Liver (tissue), 9 donors: ENCODE data around the gene MSI2. TPM values are rescaled to one million over a fixed set of nuclear protein-coding genes. Genes with fewer than 3 reads are reported as not detected.

ENCODE experiments used
- DNase-seq: peaks from one replicate; pipeline ENCODE4 v3.0.0-alpha.2; 2017; ENCODE audit warnings: low spot score
- H3K27ac ChIP-seq, 2 donors: one replicate each; pipeline ENCODE4 v1.7.0; 2013; ENCODE audit warnings: inconsistent platforms in 2 of 2, low read length in 2 of 2, control low read depth in 1 of 2, low read depth in 1 of 2, mild to moderate bottlenecking in 1 of 2
- H3K27me3 ChIP-seq, 4 donors: one replicate each; pipeline versions ENCODE4 v1.6.1 to v1.7.0; 2013; ENCODE audit warnings: low read length in 3 of 4, inconsistent platforms in 1 of 4, mild to moderate bottlenecking in 1 of 4, moderate library complexity in 1 of 4; ENCODE audit not compliant: control insufficient read depth in 4 of 4, insufficient read depth in 4 of 4
- H3K36me3 ChIP-seq, 4 donors: one replicate each; pipeline versions ENCODE4 v1.6.1 to v1.7.0; 2013; ENCODE audit warnings: low read length in 3 of 4, mild to moderate bottlenecking in 3 of 4, low read depth in 1 of 4, moderate library complexity in 1 of 4; ENCODE audit not compliant: control insufficient read depth in 4 of 4, insufficient read depth in 3 of 4
- H3K4me1 ChIP-seq, 4 donors: one replicate each; pipeline versions ENCODE4 v1.6.1 to v1.7.0; 2013; ENCODE audit warnings: low read length in 3 of 4, mild to moderate bottlenecking in 3 of 4, moderate library complexity in 1 of 4; ENCODE audit not compliant: control insufficient read depth in 4 of 4, insufficient read depth in 4 of 4
- H3K4me3 ChIP-seq, 3 donors: one replicate each; pipeline versions ENCODE4 v1.6.1 to v1.7.0; 2013; ENCODE audit warnings: low read length in 3 of 3, control low read depth in 1 of 3, low read depth in 1 of 3, mild to moderate bottlenecking in 1 of 3
- H3K9ac ChIP-seq, 2 donors: one replicate each; pipeline ENCODE4 v1.7.0; 2013; ENCODE audit warnings: low read length in 2 of 2, mild to moderate bottlenecking in 2 of 2, moderate library complexity in 2 of 2, control low read depth in 1 of 2, low read depth in 1 of 2
- H3K9me3 ChIP-seq, 4 donors: one replicate each; pipeline versions ENCODE4 v1.6.1 to v1.7.0; 2013; ENCODE audit warnings: low read length in 3 of 4; ENCODE audit not compliant: control insufficient read depth in 4 of 4
- ATF3 ChIP-seq: IDR thresholded peaks from 2 replicates; pipeline ENCODE4 v1.6.1; 2016; ENCODE audit warnings: antibody characterized with exemption
- CTCF ChIP-seq: fragments of 150-350 bp; IDR thresholded peaks from 2 replicates; pipeline ENCODE4 v1.5.1; 2017; ENCODE audit warnings: improper control_type of control experiment, low read depth, low read length; ENCODE audit not compliant: missing input control
- EGR1 ChIP-seq, 2 donors: IDR thresholded peaks; 2 replicates each; pipeline ENCODE4 v1.6.1; 2016 to 2018; ENCODE audit warnings: antibody characterized with exemption in 2 of 2, low read depth in 2 of 2
- FOXA2 ChIP-seq: IDR thresholded peaks from 2 replicates; pipeline ENCODE4 v1.6.1; 2016; ENCODE audit warnings: antibody characterized with exemption
- GABPA ChIP-seq, 2 donors: IDR thresholded peaks in 1 of 2; conservative IDR thresholded peaks in 1 of 2; 2 replicates each; pipeline ENCODE4 v1.6.1; 2016; ENCODE audit warnings: antibody characterized with exemption in 2 of 2, mild to moderate bottlenecking in 1 of 2, moderate library complexity in 1 of 2
- HNF4A ChIP-seq, 2 donors: conservative IDR thresholded peaks; 2 replicates each; pipeline ENCODE4 v1.6.1; 2016; ENCODE audit warnings: antibody characterized with exemption in 2 of 2, mild to moderate bottlenecking in 2 of 2
- JUND ChIP-seq, 2 donors: IDR thresholded peaks; 2 replicates each; pipeline ENCODE4 v1.6.1; 2016; ENCODE audit warnings: antibody characterized with exemption in 2 of 2
- REST ChIP-seq: IDR thresholded peaks from 2 replicates; pipeline ENCODE4 v1.6.1; 2016; ENCODE audit warnings: antibody characterized with exemption, mild to moderate bottlenecking
- SP1 ChIP-seq: IDR thresholded peaks from 2 replicates; pipeline ENCODE4 v1.6.1; 2018; ENCODE audit warnings: antibody characterized with exemption, mild to moderate bottlenecking
- TAF1 ChIP-seq: conservative IDR thresholded peaks from 2 replicates; pipeline ENCODE4 v1.6.1; 2016; ENCODE audit warnings: antibody characterized with exemption, mild to moderate bottlenecking
- YY1 ChIP-seq: IDR thresholded peaks from 2 replicates; pipeline ENCODE4 v1.6.1; 2016; ENCODE audit warnings: antibody characterized with exemption, mild to moderate bottlenecking
- WGBS: extraction: QIAGEN DNeasy Blood & Tissue Kit; methylation state at CpG from one replicate; pipeline ENCODE4 v1.1.7; 2013; 5-methylcytosine and 5-hydroxymethylcytosine counted together
- polyA plus RNA-seq, 2 donors: library from polyadenylated mRNA; stranded (reverse) in 1 of 2; unstranded in 1 of 2; fragments of 200-250 nt in 1 of 2; fragments of >200 nt in 1 of 2; fragmentation: Nextera tagmentation in 1 of 2; extraction: Ambion mirVana in 1 of 2; gene quantifications; one replicate each; pipeline versions ENCODE4 v1.2.1 to v1.2.3, GENCODE V29; 2013 to 2015
- total RNA-seq, 2 donors: library from RNA; depleted of rRNA; stranded (reverse); fragments of >200 nt; gene quantifications; one replicate each; pipeline ENCODE4 v1.2.3, GENCODE V29; 2014
- TF ChIP-seq, protein P1 (sequence below): IDR thresholded peaks from 2 replicates; pipeline ENCODE4 v1.6.1; 2016; ENCODE audit warnings: antibody characterized with exemption
- TF ChIP-seq, protein P2 (sequence below): IDR thresholded peaks from 2 replicates; pipeline ENCODE4 v1.6.1; 2016; ENCODE audit warnings: antibody characterized with exemption
- donor health status: healthy.
- donor health status: healthy.
- donor health status: healthy.
- donor health status: healthy.
- donor health status: healthy.

MSI2 gene
- total and polyA plus RNA-seq, 4 donors = 5.7 to 15.6 (median 9.2) TPM

DNA sequence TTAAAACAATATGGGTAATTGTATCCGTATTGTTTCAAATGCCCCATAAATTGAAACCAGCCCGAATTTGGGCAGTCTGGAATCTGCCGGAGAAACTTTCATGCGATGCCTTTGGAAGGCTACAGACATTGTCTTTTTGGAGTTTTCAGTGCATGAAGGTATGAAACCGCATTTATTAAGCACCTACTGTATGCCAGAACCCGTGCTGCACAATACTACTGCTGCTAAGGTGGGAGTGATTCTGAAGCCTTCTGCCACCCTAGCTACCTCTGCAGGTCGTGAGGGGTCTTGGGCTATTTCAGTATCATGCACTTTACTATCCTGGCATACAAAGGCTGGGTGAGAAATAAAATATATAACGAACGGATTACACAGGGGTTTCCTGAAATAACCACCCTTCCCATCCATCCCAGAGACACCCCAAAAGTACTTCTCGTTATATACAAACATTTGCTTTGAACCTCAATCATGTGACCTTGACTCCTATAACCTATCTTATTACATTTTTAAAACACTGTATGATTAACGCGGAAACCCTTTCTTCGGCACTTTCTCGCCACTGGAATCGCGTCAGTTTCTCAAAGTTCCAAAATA, 1.0 kb upstream of the MSI2 start:
- Histone ChIP-seq H3K27ac (peak overlapping the region; percentile 78 to 85), H3K9me3 (no peaks in the 10 kb centered on the region), H3K27me3 (no peaks in the 10 kb centered on the region), H3K4me1 (peaks cover 0 to 6% (median 2%) of the 10 kb centered on the region in 4 donors), H3K36me3 (no peaks in the 10 kb centered on the region), H3K9ac (peak overlapping the region; percentile 45 to 86), H3K4me3 (peak overlapping the region; percentile 58 to 95 (median 61))
- TF ChIP-seq GABPA (IDR thresholded peaks at IDR 0.05 in 1 of 2, conservative IDR thresholded peaks at IDR 0.05 in 1 of 2) (no peak), TAF1 (no peak), CTCF (no peak), REST (no peak), ATF3 (no peak), HNF4A (conservative IDR thresholded peaks at IDR 0.05) (no peak), FOXA2 (no peak)
- TF ChIP-seq, protein P1, sequence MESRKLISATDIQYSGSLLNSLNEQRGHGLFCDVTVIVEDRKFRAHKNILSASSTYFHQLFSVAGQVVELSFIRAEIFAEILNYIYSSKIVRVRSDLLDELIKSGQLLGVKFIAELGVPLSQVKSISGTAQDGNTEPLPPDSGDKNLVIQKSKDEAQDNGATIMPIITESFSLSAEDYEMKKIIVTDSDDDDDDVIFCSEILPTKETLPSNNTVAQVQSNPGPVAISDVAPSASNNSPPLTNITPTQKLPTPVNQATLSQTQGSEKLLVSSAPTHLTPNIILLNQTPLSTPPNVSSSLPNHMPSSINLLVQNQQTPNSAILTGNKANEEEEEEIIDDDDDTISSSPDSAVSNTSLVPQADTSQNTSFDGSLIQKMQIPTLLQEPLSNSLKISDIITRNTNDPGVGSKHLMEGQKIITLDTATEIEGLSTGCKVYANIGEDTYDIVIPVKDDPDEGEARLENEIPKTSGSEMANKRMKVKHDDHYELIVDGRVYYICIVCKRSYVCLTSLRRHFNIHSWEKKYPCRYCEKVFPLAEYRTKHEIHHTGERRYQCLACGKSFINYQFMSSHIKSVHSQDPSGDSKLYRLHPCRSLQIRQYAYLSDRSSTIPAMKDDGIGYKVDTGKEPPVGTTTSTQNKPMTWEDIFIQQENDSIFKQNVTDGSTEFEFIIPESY = no peak
- no peak for DNase-seq
- WGBS = 33% methylated on average over 16 of the region's 16 CpGs

DNA sequence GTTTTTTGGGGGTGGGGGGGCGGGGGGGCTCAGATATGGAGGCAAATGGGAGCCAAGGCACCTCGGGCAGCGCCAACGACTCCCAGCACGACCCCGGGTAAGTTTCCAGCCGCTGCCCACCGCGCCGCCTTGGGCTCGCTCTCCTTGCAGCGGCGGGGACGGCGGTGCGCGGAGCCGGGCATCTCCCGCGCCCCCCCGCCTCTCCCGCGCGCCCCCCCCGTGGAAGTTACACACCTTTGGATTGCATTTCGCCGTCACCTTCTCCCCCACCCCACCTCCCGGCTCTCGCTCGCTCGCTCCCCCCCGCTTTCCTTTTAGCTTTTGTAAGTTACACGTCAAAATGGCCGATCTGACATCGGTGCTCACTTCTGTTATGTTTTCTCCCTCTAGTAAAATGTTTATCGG, 387 bp downstream of the MSI2 start:
- H3K27me3 ChIP-seq = no peaks in the 10 kb centered on the region

More for the DNA sequence above, 387 bp downstream of the MSI2 start:
- H3K4me1 ChIP-seq = peaks cover 0 to 6% (median 2%) of the 10 kb centered on the region in 4 donors
- peak overlapping the region; percentile 44 to 95 (median 75) for H3K4me3 ChIP-seq
- DNase-seq = no peak
- TF ChIP-seq FOXA2 = no peak
- peak; percentile 74 for TF ChIP-seq YY1
- TF ChIP-seq EGR1 (IDR thresholded peaks at IDR 0.05; ENCODE audit: low read depth in 2 of 2) = no peak
- no peak for TF ChIP-seq JUND (IDR thresholded peaks at IDR 0.05)
- no peak for TF ChIP-seq SP1
- TF ChIP-seq, protein P2, sequence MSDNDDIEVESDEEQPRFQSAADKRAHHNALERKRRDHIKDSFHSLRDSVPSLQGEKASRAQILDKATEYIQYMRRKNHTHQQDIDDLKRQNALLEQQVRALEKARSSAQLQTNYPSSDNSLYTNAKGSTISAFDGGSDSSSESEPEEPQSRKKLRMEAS = no peak
- TF ChIP-seq REST = no peak
- no peak for TF ChIP-seq GABPA (IDR thresholded peaks at IDR 0.05 in 1 of 2, conservative IDR thresholded peaks at IDR 0.05 in 1 of 2)
- peak overlapping the region; percentile 47 to 61 for H3K27ac ChIP-seq
- WGBS = under 1% methylated on average over 36 of the region's 36 CpGs
- no peaks in the 10 kb centered on the region for H3K9me3 ChIP-seq
- H3K9ac ChIP-seq = peak overlapping the region in 1 of 2 donors; percentile 77
- H3K36me3 ChIP-seq = peaks cover 0 to 1% (median 0%) of the 10 kb centered on the region in 4 donors
